ENCODE data around the gene PIN1.
"Not testable (repeated sequence)": the region's sequence is repeated elsewhere in the genome, so short reads cannot be mapped to it uniquely, and the experiment has no call there.

Gene PIN1

GRCh38 chr19:9818734-9819595 is 16.2 kb upstream of the PIN1 start, which contains the start of gene FBXL12:
Gene FBXL12 (minus strand): TSS chr19:9819079. CDS start chr19:9818813, 266 bp downstream.
- DNase-seq: peak; percentile 100

- no peak for DNase-seq
Observed at GRCh38 chr19:9819596-9819909, 15.6 kb upstream of the PIN1 start.

DNA sequence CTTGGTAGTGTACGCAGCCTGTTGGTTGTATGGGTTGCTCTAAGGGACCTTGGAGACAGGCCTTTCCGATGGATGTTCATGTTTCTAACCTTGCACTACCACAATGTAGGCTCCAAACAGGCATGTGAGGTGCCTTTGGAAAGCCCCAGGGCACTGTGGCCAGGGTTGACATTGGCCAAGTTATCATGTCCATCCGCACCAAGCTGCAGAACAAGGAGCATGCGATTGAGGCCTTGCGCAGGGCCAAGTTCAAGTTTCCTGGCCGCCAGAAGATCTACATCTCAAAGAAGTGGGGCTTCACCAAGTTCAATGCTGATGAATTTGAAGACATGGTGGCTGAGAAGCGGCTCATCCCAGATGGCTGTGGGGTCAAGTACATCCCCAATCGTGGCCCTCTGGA is 15.1 kb upstream of the PIN1 start:
- DNase-seq: not testable (repeated sequence)

DNA sequence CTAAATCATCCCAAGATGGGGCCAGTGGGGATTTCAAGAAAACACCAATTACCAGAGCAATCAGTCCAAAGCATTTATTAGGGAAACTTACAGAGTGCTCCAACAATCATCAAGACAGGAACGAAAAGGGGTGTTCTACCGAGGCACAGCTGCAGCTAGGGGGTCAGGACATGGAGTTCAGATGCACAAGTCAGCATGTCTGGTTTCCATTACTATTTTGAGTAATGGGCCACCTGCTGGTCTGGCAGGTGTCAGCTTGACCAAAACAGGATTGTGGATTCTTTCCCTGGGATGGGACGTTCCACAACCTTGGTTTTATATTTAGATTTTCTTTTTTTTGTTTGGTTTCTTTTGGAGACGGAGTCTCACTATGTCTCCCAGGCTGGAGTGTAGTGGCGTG is 11.3 kb upstream of the PIN1 start:
- DNase-seq: no peak

- peak; percentile 59 to 84 (median 75) for DNase-seq
Observed at GRCh38 chr19:9827289-9828238, 7.6 kb upstream of the PIN1 start, which contains the start of gene UBL5. Gene UBL5 (plus strand): TSS chr19:9827918. CDS start chr19:9828338, 420 bp downstream.

DNA sequence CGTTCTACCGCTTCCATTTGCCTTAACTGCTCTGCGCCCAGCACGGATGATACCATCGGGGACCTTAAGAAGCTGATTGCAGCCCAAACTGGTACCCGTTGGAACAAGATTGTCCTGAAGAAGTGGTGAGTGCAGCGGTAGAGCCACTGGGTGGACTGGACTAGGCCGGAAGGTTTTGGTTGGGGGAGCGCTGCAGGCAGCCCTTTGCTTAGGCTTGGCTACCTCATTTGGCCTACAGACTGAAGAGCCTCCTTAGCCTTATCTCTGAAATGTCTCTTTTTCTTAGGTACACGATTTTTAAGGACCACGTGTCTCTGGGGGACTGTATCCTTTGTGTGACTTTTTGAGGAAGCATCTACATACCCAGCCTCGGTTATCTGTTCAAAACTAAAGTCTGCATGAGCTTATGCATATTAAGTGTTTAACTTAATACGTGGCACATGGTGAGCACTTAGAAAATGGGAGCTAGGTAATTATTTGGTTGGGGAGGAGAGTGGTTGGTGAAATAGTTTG is 6.5 kb upstream of the PIN1 start:
- no peak for DNase-seq

DNA sequence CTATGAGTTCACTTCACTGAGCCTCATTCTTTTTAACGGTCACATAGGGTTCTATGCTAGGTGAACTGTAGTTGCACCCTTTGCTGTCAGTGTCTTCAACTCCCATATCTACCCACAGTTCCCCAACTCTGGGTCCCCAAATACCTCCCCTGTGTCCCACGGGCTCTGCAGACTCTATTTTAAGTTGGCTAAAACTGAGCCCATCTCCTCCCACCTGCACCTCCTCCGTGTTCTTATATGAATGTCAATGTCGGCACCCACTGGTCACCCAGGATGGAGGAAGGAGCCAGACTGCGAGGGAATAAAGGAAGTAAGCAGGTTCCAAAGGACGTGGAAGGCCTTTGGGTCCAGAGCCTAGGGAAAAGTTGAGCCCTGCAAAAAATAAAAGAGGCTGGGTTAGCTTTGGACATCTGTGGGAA is 802 bp upstream of the PIN1 start:
- DNase-seq: no peak

GRCh38 chr19:9835507-9835949 is 410 bp downstream of the PIN1 start:
- DNase-seq: no peak

GRCh38 chr19:9836021-9836420 is 903 bp downstream of the PIN1 start:
- no peak for DNase-seq

GRCh38 chr19:9838324-9838723 is 3.2 kb downstream of the PIN1 start:
- no peak for DNase-seq

- no peak for DNase-seq
Observed at GRCh38 chr19:9839415-9839814, 4.3 kb downstream of the PIN1 start.

GRCh38 chr19:9842834-9843625 is 7.9 kb downstream of the PIN1 start:
- no peak for DNase-seq

DNA sequence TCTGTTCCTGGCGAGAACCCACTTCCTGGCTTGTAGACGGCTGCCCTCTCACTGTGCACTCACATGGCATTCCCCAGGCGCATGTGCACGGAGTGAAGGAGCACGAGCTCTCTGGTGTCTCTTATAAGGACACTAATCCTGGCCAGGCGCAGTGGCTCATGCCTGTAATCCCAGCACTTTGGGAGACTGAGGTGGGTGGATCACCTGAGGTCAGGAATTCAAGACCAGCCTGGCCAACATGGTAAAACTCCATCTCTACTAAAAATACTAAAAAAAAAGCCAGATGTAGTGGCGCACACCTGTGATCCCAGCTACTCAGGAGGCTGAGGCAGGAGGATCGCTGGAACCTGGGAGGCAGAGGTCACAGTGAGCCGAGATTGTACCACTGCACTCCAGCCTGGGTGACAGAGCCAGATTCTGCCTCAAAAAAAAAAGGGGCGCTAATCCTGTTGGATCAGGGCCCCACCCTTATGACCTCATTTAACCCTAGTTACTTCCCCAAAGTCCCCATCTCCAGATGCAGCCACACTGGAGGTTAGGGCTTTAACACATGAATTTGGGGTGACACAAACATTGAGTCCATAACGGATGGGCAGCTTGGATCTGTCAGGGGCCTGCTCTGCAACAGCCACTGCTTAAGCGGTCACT is 8.6 kb downstream of the PIN1 start:
- DNase-seq: not testable (repeated sequence)

DNA sequence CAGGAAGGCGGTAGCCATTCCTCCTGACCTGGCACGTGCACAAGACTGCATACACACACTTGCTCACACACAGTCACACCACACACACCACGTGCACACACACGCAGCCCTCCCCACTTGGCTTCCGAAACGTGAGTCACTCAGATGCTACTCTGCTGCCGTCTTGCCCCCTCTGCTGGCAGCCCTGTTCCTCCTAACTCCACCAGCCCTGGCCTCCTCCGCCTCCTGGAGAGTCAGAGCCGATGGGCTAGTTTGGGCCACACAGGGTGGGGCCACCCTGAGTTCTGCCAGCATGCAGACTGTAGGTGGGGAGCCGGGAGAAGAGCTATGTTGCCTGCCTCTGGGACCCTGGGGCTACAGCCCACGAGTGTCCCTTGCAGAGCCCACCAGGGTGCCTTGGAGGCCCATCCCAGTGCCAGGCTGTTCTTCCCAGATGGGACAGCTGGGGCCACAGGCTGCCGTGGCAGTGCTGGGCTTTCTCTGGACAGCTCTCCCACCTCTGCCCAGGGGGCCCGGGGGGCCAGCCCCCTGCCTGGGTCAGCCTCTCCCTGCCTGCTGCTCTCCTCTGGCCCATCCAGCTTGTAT is 12.1 kb downstream of the PIN1 start:
- peak in 3 of 4 experiments; percentile 12 to 31 (median 21) for DNase-seq

DNA sequence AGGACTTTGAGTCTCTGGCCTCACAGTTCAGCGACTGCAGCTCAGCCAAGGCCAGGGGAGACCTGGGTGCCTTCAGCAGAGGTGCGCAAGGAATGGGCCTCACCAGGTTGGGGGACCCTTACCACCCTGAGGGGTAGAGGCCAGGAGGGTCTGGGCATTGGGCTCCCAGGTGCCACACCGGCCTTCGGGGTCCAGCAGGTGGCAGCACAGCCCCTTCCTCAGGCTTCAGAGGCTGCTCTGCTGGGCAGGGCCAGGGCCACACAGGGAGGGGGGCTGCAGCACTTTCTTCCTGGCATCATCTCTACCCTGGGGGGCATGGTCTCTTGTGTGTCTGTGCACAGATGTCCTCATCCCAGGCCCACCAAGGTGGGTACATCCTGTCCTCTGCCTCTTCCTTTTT is 12.9 kb downstream of the PIN1 start:
- DNase-seq: peak in 2 of 4 experiments; percentile 16 to 45

- DNase-seq: no peak
Observed at GRCh38 chr19:9848762-9849161, 13.6 kb downstream of the PIN1 start.

DNA sequence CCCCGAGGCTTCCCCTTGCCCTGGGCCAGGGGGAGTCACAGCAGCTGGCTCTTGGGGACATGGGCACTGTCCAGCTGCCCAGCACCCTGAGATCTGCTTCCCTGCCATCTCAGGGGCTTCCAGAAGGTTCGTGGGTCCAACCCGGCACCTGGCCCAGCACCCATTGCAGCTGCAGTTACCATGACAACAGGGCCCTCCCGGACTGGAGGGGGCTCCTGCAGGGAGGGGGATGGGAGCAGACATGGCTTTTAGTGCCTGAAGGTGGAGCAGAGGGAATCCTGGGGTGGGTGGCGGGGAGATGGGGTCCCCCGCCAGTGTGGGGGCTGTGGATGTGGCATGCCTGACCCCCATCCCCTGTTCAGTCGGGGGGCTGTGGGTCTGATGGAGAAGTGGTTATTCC is 14.7 kb downstream of the PIN1 start:
- no peak for DNase-seq

GRCh38 chr19:9850235-9850959 is 15.3 kb downstream of the PIN1 start:
- no peak for DNase-seq

DNA sequence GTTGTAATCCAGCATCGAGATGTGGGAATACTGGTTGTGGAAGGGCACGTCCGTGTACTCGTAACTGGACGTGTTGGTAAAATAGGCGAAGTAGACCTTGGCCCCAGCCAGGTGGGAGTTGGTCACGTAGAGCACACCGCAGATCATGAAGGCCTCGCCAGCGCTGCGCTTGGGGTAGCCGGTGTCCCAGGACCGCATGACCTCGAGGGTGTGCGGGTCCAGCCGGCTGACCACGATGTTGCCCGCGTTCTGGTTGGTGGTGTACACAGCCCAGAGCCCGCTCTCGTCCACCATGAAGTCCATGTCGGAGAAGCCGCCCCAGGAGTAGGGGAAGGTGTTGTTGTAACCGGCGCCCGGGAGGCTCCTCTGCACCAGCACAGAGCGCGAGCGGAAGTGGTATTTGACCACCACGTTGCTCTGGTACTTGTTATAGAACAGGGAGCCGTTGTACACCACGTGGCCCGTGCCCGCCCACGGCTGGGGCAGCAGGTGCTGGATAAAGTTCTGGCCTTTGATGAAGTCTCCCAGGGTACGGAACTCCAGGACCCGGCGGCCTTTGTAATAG is 19.2 kb downstream of the PIN1 start:
- no peak for DNase-seq

GRCh38 chr19:9856609-9857008 is 21.5 kb downstream of the PIN1 start:
- DNase-seq: no peak

Measured in activated naive CD4-positive, alpha-beta T cell (primary cell).